HG03175 (cell line): Measurements from ENCODE around the gene USP20.
A peak's percentile ranks its signal among the peaks of the same experiment; 100 is the strongest.
"Not testable (repeated sequence)": the region's sequence is repeated elsewhere in the genome, so short reads cannot be mapped to it uniquely, and the experiment has no call there.

Experiments used
- ATAC-seq: cut with Tn5 transposase; IDR thresholded peaks from one replicate; pipeline ENCODE4 v1.9.1; 2021; ENCODE audit warnings: mild to moderate bottlenecking, moderate library complexity; ENCODE audit not compliant: unreplicated experiment

The USP20 gene

GRCh38 chr9:129889122-129889940, 54.1 kb downstream of the USP20 start:
- no peak for ATAC-seq

DNA sequence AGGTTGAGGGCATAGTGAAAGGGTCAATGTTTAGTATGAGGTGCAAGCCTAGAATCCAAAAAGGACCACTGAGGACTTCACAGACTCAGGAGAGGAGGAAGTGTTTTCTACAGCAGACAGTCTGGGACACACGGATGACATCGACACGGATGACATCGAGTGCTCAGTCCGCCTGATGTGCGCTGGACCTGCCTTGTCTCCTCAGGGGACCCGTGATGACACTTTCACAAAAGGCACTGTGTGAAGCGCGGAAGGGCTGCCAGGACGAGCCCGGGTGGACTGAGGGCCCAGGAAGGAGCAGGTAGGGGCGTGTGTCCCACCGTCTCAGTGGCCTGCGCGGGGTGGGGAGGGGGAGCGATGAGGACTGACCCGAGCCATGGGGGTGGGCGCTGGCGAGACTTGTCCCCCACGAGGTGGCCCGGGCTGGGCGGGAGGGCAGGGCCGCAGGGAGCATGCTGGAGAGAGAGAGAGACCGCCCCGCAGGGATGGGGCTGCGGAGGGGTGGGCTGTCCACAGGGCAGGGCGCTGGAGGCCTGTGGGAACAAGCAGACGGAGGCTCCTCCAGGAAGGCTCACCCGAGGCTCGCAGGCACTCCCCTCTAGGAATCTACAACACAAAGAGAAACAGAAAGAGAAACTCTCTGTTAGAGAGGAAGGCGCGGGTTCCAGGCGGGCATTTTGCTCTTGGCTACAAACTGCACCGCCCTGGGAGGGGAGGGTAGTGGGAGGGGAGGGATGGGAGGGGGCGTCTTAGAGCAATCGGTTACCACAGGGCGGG, 54.9 kb downstream of the USP20 start:
- no peak for ATAC-seq

DNA sequence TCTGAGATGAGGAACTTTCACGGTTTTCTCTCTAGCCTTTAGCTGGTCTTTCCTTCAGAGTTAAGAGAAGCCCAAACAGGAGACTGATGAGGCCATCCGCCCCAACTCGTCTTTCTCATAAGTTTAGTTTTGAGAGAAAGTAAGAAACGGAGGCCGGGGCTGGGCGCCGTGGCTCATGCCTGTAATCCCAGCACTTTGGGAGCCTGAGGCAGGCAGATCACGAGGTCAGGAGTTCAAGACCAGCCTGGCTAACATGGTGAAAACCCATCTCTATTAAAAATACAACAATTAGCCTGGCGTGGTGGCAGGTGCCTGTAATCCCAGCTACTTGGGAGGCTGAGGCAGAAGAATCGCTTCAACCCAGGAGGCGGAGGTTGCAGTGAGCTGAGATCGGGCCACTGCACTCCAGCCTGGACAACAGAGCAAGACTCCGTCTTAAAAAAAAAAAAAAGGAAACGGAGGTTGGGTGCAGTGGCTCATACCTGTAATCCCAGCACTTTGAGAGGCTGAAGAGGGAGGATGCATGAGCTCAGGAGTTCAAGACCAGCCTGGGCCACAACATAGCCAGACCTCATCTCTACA, 55.6 kb downstream of the USP20 start:
- not testable (repeated sequence) for ATAC-seq

GRCh38 chr9:129891569-129891968, 56.3 kb downstream of the USP20 start:
- no peak for ATAC-seq

DNA sequence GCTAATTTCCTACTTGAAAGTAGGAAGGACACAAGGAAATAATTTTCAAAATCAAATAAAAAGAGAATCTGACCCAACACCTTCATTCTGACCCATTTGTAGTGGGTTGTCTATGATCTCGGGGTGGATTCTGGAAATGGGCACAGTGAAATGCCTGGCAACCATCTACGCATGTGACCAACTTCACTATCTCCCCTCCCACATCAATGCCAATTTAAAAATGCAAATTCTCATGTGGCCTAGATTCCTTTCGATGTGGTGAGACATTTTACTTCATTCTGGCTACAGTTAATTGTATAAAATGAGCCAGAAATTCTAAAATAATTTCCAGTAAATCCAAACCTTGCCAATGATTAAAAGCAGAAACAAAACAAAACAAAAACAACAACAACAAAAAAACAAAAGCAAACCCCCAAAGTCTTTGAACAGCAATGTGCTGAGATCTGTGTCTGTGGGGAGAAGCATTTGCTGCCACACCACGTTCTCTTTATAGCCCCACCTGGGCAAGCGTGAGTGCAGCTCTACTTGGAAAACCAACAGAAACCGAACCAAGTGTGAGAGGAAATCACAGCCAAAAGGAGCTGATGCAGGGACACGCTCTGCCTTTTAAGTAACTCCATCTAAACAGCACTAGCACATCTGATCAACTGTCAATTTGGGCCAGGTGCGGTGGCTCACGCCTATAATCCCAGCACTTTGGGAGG, 59.0 kb downstream of the USP20 start:
- no peak for ATAC-seq

DNA sequence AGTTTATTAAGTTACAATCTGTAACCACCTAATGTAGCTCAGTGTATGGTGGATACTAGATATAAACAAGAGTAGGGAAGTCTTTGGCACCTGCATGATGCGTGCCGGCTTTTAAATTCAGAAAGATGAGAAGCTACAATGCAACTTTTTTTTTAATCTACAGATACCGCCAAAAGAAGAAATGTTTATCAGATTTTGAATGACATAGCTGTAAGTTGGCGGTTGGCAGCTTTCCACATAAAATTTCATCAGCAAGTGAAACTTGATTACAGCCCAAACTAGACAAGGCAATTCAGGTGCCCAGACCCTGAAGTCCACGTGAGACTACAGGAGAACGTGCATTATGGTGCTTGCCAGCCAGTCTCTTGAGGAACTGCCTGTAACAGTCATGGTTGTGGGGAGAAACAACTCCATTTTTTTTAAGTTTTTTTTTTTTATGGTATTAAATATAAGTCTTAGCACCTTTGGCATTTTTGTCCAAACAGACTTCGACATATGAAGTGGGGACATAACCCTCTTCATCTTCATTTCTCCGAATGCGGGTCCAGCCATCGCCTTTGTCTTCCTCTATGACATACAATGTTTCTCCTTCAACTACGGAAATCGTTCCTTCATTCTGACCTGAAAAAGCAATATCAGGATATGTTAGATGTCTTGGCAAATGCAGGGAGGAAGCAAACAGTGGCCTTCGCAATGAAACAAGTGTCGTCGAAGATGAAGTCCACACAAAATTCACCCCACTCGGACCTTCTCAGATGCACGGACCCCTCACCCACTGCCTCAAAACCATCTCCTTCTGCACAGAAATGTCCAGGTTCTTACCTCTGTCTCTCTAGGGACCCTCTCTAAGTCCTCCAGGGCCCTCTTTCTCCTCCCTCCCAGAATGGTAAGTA, 60.4 kb downstream of the USP20 start:
- ATAC-seq = no peak

DNA sequence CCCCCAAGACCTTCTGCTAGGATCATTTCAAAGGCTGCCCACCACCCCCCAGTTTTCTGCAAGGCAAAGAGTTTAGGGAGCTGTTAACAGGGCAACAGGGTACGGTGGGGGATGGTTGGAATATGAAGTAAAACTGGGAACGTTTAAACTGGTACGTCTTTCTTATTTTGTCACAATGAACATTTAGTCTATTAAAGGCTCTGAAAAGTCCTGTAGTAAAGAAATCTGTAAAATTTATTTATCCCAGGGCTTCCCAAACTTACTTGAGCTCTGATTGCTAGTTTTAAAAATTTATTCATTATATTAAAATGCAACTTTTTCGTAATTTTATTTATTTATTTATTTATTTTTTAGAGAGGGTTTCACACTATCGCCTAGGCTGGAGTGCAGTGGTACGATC, 62.0 kb downstream of the USP20 start:
- ATAC-seq = no peak

GRCh38 chr9:129898185-129898584, 62.9 kb downstream of the USP20 start:
- no peak for ATAC-seq

DNA sequence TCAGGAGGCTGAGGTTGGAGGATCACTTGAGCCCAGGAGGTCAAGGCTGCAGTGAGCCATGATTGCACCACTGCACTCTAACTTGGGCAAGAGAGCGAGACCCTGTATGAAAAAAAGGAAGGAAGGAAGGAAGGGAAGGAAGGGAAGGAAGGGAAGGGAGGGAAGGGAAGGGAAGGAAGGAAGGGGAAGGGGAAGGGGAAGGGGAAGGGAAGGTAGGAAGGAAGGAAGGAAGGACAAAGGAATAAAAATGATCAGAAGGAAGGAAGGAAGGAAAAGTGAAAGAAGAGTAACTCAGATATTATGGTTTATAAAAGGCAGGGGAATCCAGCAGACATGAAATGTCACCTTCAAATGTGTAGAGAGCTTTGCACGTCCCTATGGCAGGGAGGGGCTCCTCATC, 64.4 kb downstream of the USP20 start:
- no peak for ATAC-seq

DNA sequence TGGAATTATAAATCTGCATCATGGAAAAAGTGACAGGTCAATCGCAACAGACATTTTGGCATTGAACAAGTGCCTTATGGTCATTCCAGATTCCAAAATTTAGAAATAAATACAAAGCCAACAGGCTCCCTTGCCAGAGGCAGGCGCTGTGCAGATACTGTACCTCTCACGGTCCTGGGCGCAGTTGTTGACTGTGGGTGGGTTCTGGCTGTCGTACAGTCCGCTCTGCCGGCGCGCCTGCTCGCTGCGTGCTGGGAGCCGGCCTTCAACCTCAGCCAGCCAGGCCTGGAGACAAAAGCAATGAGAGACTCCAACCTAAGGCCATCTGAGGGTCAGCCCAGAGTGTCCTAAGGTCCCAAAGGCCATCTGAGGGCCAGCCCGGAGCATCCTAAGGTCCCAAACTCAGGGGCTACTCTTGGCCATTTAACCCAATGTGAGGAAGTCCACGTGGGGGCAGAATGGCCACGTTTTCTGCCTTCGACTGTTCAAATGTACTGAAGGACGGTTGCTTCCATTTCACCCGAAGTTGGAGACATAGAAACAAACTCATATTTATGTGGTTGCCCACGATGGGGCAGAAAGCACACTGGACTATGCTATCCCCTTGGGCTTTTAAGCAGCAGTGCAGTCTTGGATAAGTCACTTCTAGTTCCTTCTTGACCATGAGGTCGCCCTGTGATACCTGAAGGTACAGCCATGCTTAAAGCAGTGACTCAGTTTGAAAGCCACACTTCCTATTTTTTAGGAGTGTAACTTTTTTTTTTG, 65.2 kb downstream of the USP20 start:
- ATAC-seq = peak; percentile 88

GRCh38 chr9:129901993-129902739, 66.9 kb downstream of the USP20 start:
- ATAC-seq = no peak

DNA sequence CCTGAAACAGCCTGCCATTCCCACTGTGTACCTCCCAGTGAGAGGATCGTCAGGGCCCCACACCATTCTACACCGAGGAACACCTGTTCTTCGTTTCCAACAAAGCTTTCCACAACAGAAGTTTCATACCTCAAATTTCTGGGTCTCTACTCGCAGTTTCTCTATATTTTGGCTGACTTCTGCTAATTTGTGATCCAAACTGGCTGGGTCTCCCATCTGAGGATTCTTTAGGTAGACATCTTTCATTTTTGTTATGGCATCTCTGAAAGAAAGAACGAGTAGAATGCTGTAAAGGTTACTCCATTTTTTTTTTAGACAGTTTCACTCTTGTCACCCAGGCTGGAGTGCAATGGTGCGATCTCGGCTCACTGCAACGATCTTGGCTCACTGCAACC, 67.5 kb downstream of the USP20 start:
- ATAC-seq = no peak

- ATAC-seq = no peak
These were observed 69.5 kb downstream of the USP20 start for GRCh38 chr9:129904734-129905133.

DNA sequence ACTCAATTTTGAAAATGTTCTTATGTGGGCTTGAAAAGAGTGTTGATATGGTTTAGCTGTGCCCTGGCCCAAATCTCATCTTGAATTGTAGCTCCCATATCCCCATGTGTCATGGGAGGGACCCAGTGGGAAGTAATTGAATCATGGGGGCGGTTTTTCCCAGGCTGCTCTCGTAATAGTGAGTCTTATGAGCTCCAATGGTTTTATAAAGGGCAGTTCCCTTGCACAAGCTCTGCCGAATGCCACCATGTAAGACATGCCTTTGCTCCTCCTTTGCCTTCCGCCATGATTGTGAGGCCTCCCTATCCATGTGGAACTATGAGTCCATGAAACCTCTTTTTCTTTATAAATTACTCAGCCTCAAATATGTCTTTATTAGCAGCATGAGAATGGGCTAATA, 71.0 kb downstream of the USP20 start:
- no peak for ATAC-seq

GRCh38 chr9:129907201-129907600, 71.9 kb downstream of the USP20 start:
- ATAC-seq = no peak

- ATAC-seq = no peak
These were observed 73.6 kb downstream of the USP20 start for GRCh38 chr9:129908906-129909305.

DNA sequence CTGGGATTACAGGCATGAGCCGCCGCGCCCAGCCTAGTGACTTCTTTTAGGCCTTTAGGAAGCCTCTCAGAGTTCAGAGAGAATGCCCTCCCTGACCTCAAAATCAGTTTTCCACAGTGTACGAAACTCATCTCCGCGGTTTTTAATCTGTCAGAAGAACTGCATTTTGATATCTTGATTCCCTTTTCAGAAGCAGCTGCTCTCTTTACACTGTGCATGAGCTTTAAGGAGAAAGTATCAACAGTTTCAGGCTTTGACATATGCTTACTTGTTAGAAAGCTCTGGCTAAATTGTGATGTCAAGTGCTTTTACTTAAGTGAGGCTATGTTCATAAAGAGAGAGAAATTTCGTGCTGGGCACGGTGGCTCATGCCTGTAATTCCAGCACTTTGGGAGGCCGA, 74.6 kb downstream of the USP20 start:
- no peak for ATAC-seq

- no peak for ATAC-seq
These were observed 75.6 kb downstream of the USP20 start for GRCh38 chr9:129910628-129911567.
